Measurements from ENCODE around the gene CA9. TPM values are rescaled to one million over a fixed set of nuclear protein-coding genes. Genes with fewer than 3 reads are reported as not detected.

CA9 gene
- polyA plus RNA-seq, 1 donor = 0.87 TPM

DNA sequence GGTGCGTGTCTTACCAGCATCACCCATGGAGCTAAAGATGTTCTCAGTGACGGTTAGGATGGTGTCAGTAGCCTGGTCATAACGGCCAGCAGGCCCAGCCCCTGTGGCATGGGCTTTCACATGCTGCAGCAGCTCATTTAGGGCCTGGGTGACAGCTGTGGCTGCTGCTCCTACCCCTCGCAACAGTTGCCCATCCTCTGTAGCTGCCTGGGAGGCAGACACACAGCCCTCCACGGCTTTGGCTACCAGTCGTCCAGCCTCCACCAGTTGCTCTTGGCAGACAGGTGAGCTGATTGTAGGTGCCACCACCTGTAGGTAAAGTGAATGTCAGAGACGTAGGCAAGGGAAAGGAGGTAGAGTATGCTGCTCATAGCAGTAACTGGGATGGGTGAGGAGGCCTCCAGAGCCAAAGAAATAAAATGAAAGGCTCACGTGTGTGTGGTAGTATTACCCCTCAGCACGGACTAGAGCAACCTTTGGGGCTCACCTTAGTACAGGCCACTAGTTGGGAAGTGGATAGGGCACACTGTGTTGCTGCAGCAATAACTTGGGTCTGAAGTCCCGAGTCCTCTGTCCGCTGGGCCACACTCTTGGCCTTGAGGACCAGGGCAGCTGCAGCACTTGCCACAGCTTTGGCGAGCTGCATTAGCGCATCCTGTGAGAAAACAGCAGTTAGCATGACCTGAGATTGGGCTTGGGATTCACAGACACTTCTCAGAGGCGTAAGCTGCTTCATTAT lies 43.6 kb downstream of the CA9 start:
- DNase-seq (ENCODE audit: low read depth) = no peak

DNA sequence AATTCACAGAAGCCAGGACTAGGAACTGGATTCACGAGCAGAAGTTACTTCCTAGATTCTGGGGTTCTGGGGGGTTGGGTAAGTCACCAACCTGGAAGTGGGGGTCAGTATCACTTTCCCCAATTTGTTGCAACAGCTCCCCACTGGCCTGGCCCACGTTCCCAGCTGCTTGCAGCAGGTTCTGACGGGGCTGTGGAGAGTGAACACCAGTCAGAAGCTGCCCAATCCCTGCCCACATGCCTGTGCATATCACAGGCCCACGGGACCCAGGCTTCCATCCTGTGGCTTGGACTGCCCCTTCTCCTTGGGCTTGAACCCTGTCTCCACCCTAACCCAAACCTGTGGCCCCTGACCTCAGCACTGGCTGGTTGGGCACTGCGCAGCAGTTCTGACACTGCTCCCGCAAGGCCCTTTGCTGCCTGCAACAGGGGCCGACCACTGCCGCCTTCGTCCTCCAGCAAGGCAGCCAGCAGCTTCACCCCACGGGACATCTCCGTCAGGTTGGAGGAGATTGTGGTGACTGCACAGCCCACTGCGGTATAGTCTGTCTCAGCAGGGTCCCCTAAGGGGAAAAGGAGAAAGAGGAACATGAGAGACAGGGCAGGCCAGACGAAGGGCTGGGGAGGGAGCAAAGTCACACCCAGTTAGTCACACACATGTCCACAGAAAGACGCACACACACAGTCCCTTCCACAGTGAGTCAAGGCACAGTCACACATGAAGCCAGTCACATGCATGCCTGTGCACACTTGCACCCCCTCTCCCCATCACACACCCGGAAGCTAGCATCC lies 45.2 kb downstream of the CA9 start:
- DNase-seq (ENCODE audit: low read depth) = no peak

DNA sequence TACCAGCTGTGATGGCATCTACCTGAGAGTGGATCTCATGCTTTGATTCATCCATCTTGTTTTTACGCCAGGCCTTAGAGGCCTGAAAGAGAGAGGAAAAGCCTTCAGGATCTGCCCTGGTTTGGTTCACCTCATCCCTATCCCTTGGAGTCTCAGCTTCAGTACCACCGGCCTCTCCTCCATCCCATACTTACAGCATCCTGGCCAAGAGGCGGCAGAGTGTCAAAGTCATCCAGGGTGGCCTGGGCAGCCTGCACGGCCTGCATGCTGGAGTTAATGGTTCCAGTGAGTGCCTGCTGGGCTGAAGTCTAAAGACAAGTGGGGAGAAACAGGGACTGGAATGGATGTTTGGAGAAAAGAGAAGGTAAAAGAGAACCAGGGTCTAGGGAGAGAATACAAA lies 45.8 kb downstream of the CA9 start:
- DNase-seq (ENCODE audit: low read depth) = no peak

DNA sequence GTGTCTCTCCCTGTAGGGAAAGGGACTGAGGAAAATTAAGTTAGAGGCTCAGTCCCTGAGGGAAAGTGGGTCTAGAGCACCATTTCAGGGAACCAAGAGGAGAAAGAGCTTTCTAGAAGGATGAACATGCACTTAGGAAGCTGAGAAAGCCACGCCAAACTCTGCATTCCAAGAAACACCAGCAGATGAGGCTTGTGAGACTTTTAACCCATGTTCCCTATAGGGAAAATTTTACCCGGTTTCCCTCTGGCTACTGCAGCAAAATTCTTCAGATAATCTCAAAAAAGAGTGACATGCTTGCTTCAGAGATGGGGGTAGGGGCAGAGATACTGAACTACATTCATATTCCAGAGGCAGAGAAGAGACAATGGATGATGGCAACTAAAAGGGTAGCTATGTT lies 49.7 kb downstream of the CA9 start:
- no peak for DNase-seq (ENCODE audit: low read depth)

DNA sequence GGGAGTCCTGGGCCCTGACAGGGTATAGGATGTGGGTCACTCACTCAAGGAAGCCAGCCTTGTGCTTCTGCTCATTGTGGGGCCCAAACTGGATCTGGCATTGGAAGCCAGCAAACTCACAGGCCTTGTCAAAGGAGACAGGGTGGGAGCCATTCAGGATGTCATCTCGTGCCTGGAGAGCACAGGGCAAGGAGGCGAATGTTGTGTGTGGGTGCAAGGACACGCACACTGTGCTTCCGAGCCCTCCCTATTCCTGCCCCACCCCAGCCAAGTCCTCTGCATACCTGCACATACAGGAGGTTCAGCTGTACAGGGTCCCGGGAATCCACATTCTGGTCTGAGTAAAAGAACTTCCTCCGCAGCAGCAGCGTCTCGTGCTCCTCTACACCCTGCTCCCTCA lies 50.2 kb downstream of the CA9 start:
- no peak for DNase-seq (ENCODE audit: low read depth)

GRCh38 chr9:35725362-35725761 lies 51.6 kb downstream of the CA9 start:
- DNase-seq (ENCODE audit: low read depth) = no peak

GRCh38 chr9:35726931-35727330 lies 53.2 kb downstream of the CA9 start:
- DNase-seq (ENCODE audit: low read depth) = no peak

DNA sequence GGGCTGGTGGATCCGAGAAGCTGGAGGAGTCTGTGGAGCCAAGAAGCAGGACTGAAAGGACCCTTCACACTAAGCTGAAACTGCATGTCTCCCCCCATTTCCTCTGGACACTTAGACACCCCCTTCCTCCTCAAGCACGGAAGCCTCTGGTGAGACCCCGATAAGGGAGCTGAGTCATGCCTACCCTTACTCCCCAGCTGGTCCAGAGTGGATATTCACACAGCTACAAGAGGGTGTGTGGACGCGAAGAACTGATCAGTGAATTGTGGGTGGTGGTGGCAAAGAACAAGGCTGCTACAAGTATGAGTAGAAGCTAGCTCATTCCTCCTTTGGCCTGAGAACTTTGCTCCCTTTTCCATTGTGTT lies 53.9 kb downstream of the CA9 start:
- no peak for DNase-seq (ENCODE audit: low read depth)

DNA sequence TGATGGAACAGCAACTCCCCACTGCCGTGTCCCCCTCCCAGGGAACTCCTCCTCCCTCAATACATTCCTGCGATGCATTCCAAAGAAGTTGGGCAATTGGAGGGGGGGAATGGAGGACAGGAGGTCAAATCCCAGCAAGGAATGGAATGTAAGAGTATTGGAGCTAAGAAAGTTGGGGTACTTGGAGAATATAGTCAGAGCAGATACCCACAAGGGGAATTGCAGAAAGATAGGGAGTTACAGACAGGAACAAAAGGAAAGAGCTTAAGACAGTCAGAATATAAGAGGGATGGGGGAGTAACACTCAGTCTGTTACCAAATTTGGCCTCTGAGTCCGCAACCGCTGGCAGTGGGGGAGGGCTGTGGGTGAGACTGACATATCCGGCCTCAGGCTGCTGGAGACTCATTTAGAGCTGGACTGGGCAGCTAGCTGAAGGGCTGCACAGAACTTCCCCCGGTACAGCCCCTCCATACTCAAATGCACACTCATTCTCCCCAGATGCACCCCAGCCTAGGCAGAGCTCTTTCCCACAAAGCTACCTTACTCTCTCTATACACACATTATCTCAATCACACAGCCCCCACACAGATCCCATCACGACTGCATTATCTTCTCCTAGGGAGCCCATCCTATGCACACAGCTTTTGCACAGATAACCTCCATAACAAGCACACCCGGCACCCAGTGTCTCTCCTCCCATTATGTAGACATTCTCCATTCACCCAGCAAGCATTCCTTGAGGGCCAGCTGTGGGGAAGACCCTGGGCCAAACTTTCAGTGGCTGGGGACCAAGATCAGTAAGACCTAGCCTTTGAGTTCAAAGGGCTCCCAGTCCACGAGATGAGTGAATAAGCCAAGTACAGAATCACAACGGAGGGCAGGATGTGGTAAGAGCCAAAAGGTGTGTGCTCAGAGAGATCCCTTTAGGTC lies 54.6 kb downstream of the CA9 start:
- DNase-seq (ENCODE audit: low read depth) = no peak

GRCh38 chr9:35729101-35729500 lies 55.4 kb downstream of the CA9 start:
- no peak for DNase-seq (ENCODE audit: low read depth)

- DNase-seq (ENCODE audit: low read depth) = no peak
These were observed 56.2 kb downstream of the CA9 start for GRCh38 chr9:35729700-35730485.

GRCh38 chr9:35730486-35730854 lies 56.7 kb downstream of the CA9 start:
- DNase-seq (ENCODE audit: low read depth) = no peak

Other genes with a start within 250 kb of the CA9 start
- gene RUSC2, start 183.8 kb upstream of the CA9 start, polyA plus RNA-seq (ENCODE audit: insufficient read length) = 71.7 TPM
- gene TESK1, start 68.7 kb upstream of the CA9 start, polyA plus RNA-seq (ENCODE audit: insufficient read length) = 42.2 TPM
- 2.6 TPM for gene CD72, start 55.5 kb upstream of the CA9 start, polyA plus RNA-seq (ENCODE audit: insufficient read length)
- not detected for gene SIT1, start 23.0 kb upstream of the CA9 start, polyA plus RNA-seq (ENCODE audit: insufficient read length)
- not detected for gene RMRP, start 15.9 kb upstream of the CA9 start, polyA plus RNA-seq (ENCODE audit: insufficient read length)
- 22.1 TPM for gene CCDC107, start 15.6 kb upstream of the CA9 start, polyA plus RNA-seq (ENCODE audit: insufficient read length)
- 5.6 TPM for gene ARHGEF39, start 8.7 kb upstream of the CA9 start, polyA plus RNA-seq (ENCODE audit: insufficient read length)
- gene TPM2, start 16.0 kb downstream of the CA9 start, polyA plus RNA-seq (ENCODE audit: insufficient read length) = 8,819 TPM
- gene TLN1, start 58.3 kb downstream of the CA9 start, polyA plus RNA-seq (ENCODE audit: insufficient read length) = 87.7 TPM
- 23.5 TPM for gene CREB3, start 58.7 kb downstream of the CA9 start, polyA plus RNA-seq (ENCODE audit: insufficient read length)
- gene GBA2, start 75.3 kb downstream of the CA9 start, polyA plus RNA-seq (ENCODE audit: insufficient read length) = 70.2 TPM
- 17.9 TPM for gene RGP1, start 75.4 kb downstream of the CA9 start, polyA plus RNA-seq (ENCODE audit: insufficient read length)
- 0.77 TPM for gene MSMP, start 80.3 kb downstream of the CA9 start, polyA plus RNA-seq (ENCODE audit: insufficient read length)
- 22.4 TPM for gene NPR2, start 117.7 kb downstream of the CA9 start, polyA plus RNA-seq (ENCODE audit: insufficient read length)
- 2.3 TPM for gene SPAG8, start 138.3 kb downstream of the CA9 start, polyA plus RNA-seq (ENCODE audit: insufficient read length)
- gene HINT2, start 141.1 kb downstream of the CA9 start, polyA plus RNA-seq (ENCODE audit: insufficient read length) = 30.7 TPM
- 0.18 TPM for gene FAM221B, start 154.8 kb downstream of the CA9 start, polyA plus RNA-seq (ENCODE audit: insufficient read length)
- 20.3 TPM for gene TMEM8B, start 155.3 kb downstream of the CA9 start, polyA plus RNA-seq (ENCODE audit: insufficient read length)
- 0.10 TPM for gene OR13J1, start 196.5 kb downstream of the CA9 start, polyA plus RNA-seq (ENCODE audit: insufficient read length)
- 2.1 TPM for gene HRCT1, start 232.3 kb downstream of the CA9 start, polyA plus RNA-seq (ENCODE audit: insufficient read length)
- 2.2 TPM for gene SPAAR, start 235.6 kb downstream of the CA9 start, polyA plus RNA-seq (ENCODE audit: insufficient read length)